ENCODE results near the gene TAS2R38. TPM values are rescaled to one million over a fixed set of nuclear protein-coding genes. Genes with fewer than 3 reads are reported as not detected.

TAS2R38 gene
- polyA plus RNA-seq, 1 donor from 2014 or later: not detected

DNA sequence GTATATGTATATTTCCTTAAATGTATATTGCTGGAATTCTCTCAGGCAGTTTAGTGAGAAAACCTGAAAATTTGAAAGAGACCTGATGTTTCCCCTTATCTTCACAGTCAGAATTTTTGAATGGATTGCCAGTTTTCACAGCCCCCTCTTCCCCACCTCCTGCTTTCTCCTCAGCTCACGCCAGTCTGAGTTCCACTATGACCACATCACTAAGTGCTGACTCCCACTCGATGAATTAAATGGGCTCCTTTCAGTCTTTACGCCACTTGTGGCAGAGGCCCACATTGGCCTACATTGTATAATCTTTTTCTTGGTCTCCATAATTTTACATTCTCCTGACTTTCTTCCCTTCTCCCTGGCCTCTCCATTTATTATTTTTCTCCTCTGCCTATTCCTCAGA, 23.7 kb downstream of the TAS2R38 start:
- Mint-ChIP-seq H3K27me3 (no peaks in the 10 kb centered on the region), H3K4me1 (no peaks in the 10 kb centered on the region), H3K36me3 (no peaks in the 10 kb centered on the region), H3K27ac (no peak overlapping the region), H3K4me3 (no peak overlapping the region), H3K9me3 (peaks cover 0 to 3% (median 3%) of the 10 kb centered on the region in 3 donors)

DNA sequence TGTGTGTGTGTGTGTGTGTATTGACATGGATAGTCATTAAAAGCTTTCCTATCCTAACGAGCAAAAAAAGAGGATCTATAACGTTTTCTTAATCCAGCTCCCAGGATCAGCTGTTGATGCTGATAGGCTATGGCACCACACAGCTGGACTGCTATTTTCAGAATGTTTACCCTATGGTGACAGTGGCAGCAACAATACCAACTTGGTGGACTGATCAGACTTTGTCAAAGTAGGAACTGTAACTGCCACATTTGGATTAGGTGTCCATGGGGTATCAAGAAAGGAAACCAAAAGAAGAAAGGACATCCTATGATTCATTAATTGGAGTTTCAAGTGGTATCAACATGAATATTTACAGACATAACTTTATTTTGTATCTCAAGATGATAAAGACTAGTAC, 24.1 kb downstream of the TAS2R38 start:
- no peak overlapping the region for H3K4me3 Mint-ChIP-seq
- H3K9me3 Mint-ChIP-seq: peaks cover 0 to 3% (median 3%) of the 10 kb centered on the region in 3 donors
- H3K27me3 Mint-ChIP-seq: no peaks in the 10 kb centered on the region
- H3K36me3 Mint-ChIP-seq: no peaks in the 10 kb centered on the region
- no peak overlapping the region for H3K27ac Mint-ChIP-seq
- no peaks in the 10 kb centered on the region for H3K4me1 Mint-ChIP-seq

DNA sequence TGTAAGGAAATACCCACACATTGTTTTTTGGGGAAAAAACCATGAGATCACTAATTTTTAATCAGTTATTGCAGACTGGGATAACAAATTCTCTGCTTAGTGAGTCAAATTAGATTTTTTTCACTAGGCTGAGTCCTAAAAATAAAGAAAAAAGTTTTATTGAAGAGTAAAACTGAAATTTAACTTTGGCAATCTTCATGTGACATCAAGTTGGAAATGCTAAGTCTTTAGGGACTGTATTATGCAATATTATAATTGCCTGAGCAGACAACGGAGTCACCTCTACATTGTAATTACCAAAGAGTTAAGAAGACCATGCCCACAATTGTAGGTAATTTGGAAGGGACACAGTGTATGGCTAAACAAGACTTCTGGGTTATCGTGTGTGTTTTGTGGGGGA, 24.6 kb downstream of the TAS2R38 start:
- Mint-ChIP-seq H3K27me3 (no peaks in the 10 kb centered on the region), H3K36me3 (no peaks in the 10 kb centered on the region), H3K27ac (no peak overlapping the region), H3K4me1 (no peaks in the 10 kb centered on the region), H3K4me3 (no peak overlapping the region), H3K9me3 (peaks cover 0 to 3% (median 0%) of the 10 kb centered on the region in 3 donors)

DNA sequence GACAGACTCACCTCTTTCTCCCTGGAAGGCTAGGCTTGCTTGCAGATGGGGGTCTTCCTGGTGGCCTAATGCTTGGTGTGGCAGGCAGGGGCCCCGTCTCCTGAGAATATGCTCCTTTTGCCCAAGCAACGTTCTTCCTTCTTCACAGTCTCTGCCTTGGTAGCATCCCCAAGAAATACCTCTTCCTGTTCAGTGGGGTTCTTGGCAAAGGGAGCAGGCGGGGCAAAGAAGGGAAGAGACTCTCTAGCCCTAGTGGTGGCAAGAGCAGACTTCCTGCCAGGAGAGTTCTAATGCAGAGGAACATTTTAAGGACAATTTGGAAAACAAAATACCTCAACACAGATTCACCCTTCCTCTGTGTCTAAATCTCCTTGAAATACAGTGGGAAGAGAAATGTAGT, 26.8 kb downstream of the TAS2R38 start, which contains the start of gene CLEC5A:
TSS of gene CLEC5A (minus strand) at position 179 of the 400 bp plus-strand sequence. CDS start 682 bp downstream, outside the sequence.
- Mint-ChIP-seq H3K4me3 (no peak within 1 kb of the TSS), H3K27ac (no peak within 1 kb of the TSS), H3K27me3 (no peaks in the 10 kb centered on the region), H3K36me3 (no peaks in the 10 kb centered on the region), H3K4me1 (no peaks in the 10 kb centered on the region), H3K9me3 (peaks cover 0 to 3% (median 2%) of the 10 kb centered on the region in 3 donors)

DNA sequence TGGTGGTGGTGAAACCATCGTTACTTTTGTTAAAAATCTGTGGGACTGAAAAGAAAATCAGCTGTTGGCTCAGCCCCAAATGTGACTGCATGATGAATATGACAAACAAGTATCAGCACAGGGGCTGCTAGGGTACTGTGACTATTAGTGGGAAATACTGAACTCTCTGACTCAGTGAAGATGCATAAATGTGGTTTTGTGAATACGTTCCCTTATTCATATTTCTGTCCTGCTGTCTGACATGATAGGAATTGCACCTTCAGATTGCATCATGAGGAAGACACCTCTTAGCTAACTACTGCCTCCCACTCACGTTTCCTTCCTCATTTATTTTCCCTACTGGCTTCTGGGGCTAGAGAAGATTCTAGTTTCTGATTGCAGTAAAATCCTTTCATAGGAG, 28.2 kb downstream of the TAS2R38 start:
- Mint-ChIP-seq H3K27ac (no peak overlapping the region), H3K4me1 (no peaks in the 10 kb centered on the region), H3K9me3 (peaks cover 2 to 15% (median 6%) of the 10 kb centered on the region in 3 donors), H3K36me3 (no peaks in the 10 kb centered on the region), H3K27me3 (no peaks in the 10 kb centered on the region), H3K4me3 (no peak overlapping the region)

DNA sequence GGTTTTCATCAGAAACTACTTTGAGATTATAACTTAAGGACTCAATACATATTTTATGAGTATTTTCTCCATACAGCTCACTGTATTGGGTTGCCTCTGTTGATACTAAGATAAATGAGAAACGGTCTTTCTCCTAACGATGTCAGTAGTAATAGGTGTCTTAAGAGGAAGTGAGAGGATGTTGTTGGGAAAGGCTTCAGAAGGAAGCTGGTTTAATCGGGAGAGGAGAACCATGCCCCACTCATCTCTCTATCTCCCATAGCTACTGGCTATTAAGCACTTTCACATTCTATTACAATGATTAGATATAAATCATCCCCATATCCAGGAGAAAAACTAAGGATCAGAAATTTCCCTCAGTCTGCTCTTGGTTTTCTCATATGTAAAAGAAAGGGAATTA, 28.8 kb downstream of the TAS2R38 start:
- no peak overlapping the region for H3K4me3 Mint-ChIP-seq
- no peak overlapping the region for H3K27ac Mint-ChIP-seq
- H3K27me3 Mint-ChIP-seq: no peaks in the 10 kb centered on the region
- H3K4me1 Mint-ChIP-seq: no peaks in the 10 kb centered on the region
- H3K36me3 Mint-ChIP-seq: no peaks in the 10 kb centered on the region
- H3K9me3 Mint-ChIP-seq: peaks cover 2 to 15% (median 6%) of the 10 kb centered on the region in 3 donors

DNA sequence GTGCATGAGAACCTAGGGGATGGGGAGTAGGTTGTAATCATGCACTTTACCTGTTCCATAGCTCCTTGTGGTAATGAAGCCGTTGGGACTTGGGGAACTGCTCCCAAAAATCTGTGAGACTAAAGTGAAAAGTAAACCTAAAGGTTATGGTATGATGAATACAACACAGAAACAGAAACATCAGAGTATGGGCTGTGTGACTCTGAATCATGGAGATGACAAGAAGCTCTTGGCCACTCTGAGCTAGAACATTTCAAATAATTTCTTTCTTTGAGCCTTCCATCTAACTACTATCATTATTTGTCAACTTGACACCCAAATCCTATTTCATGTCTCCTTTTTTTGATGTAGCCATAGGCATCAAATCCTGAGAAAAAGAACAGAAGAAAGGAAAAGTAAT, 29.7 kb downstream of the TAS2R38 start:
- Mint-ChIP-seq H3K36me3 (no peaks in the 10 kb centered on the region), H3K4me1 (no peaks in the 10 kb centered on the region), H3K4me3 (no peak overlapping the region), H3K9me3 (peaks cover 2 to 22% (median 7%) of the 10 kb centered on the region in 3 donors), H3K27me3 (no peaks in the 10 kb centered on the region), H3K27ac (no peak overlapping the region)

DNA sequence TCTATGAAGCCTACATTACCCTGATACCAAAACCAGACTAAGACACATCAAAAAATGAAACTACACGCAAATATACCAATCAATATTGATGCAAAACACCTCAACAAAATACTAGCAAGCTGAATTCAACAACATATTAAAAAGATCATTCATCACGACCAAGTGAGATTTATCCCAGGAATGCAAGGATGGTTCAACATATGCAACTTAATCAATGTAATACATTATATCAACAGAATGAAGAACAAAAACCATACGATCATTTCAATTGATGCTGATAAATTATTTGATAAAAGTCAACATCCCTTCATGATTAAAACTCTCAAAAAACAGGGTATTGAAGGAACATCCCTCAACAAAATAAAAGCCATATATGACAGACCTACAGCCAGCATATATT, 32.5 kb downstream of the TAS2R38 start:
- no peak overlapping the region for H3K27ac Mint-ChIP-seq
- H3K4me3 Mint-ChIP-seq: no peak overlapping the region
- H3K4me1 Mint-ChIP-seq: no peaks in the 10 kb centered on the region

DNA sequence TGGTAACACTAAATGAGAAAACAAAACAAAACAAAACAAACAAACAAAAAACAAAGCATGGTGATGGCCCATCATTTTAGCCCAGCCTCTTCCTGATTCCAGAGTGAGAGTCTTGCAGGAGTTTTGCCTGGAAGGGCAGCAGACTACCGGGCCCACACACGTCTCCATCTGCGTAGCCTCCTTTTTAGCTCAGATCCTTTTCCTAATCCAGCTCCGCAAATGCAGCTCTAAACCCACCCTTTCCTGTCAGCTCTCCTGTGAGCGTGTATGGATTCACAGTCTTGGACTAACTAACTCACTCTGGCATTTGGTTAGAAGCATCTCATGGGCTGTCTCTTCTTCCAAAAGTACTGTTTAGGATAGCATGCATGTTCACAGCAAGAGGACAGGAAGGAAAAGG, 43.4 kb downstream of the TAS2R38 start:
- Mint-ChIP-seq H3K4me1 (no peaks in the 10 kb centered on the region), H3K9me3 (peaks cover 0 to 8% (median 4%) of the 10 kb centered on the region in 3 donors), H3K27me3 (no peaks in the 10 kb centered on the region), H3K27ac (no peak overlapping the region), H3K4me3 (no peak overlapping the region), H3K36me3 (no peaks in the 10 kb centered on the region)

More for the DNA sequence above, 32.5 kb downstream of the TAS2R38 start:
- Mint-ChIP-seq H3K36me3 (no peaks in the 10 kb centered on the region), H3K9me3 (peaks cover 2 to 22% (median 9%) of the 10 kb centered on the region in 3 donors), H3K27me3 (no peaks in the 10 kb centered on the region)

DNA sequence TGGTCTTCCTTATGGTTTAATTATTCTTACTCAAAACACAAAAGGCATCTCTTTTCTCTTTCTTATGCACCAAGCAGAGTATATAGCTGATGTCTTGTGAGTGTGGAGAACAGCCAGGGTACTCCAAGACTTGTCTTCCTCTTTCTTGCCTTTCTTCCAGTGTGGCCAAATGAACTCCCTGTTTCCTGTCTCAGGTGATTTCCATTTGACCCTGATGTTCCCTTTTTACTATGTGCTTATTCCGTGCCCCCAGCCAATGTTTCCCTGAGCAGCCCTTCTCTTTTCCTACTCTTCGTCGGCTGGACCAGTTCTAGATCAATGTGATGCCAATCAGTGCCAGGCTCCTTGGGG, 44.8 kb downstream of the TAS2R38 start:
- no peaks in the 10 kb centered on the region for H3K36me3 Mint-ChIP-seq
- no peak overlapping the region for H3K4me3 Mint-ChIP-seq
- H3K27me3 Mint-ChIP-seq: no peaks in the 10 kb centered on the region
- peaks cover 0 to 8% (median 4%) of the 10 kb centered on the region in 3 donors for H3K9me3 Mint-ChIP-seq
- H3K4me1 Mint-ChIP-seq: no peaks in the 10 kb centered on the region
- no peak overlapping the region for H3K27ac Mint-ChIP-seq

DNA sequence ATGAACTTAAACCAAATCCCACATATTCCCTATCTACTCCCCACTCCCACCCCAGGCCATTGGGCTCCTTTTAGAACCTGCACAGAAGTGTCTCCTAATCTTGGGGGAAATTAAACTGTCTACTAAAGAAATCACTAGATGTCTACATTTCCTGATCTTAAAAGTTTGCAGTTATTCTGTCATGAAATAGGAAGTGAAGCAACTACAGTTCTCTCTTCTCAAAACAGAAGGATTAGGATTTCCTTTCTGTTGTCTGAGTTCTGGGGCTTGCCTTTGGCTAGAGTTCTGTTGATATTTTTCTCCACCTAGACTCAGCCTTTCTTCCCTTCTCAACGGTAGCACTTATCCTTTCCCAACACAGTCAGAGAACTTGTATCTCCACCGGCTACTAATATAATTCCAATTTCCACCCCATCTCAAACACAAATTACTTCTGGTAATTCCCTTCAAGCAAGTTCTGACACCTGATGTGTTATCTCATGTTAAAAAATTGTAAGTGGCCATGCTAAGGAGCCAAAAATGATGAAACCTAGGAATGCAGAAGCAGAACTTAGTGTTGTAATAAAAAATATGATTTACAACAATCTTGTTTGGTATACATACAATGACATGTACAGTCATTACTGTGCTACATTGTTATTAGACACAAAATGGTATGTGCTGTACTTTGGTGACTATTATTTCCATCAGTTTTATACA, 45.3 kb downstream of the TAS2R38 start:
- H3K4me3 Mint-ChIP-seq: no peak overlapping the region
- H3K9me3 Mint-ChIP-seq: peaks cover 0 to 8% (median 4%) of the 10 kb centered on the region in 3 donors
- no peaks in the 10 kb centered on the region for H3K36me3 Mint-ChIP-seq
- H3K4me1 Mint-ChIP-seq: no peaks in the 10 kb centered on the region
- no peak overlapping the region for H3K27ac Mint-ChIP-seq
- H3K27me3 Mint-ChIP-seq: no peaks in the 10 kb centered on the region

Other genes starting within 250 kb of the TAS2R38 start
- 245 TPM for gene SSBP1, start 235.4 kb downstream of the TAS2R38 start, polyA plus RNA-seq
- gene TAS2R3, start 209.7 kb downstream of the TAS2R38 start, polyA plus RNA-seq: not detected
- gene TAS2R4, start 197.1 kb downstream of the TAS2R38 start, polyA plus RNA-seq: not detected
- 0.33 TPM for gene TAS2R5, start 183.6 kb downstream of the TAS2R38 start, polyA plus RNA-seq
- not detected for gene PRSS37, start 132.3 kb downstream of the TAS2R38 start, polyA plus RNA-seq
- not detected for gene OR9A4, start 57.4 kb downstream of the TAS2R38 start, polyA plus RNA-seq
- gene CLEC5A, start 26.8 kb downstream of the TAS2R38 start, polyA plus RNA-seq: not detected
- not detected for gene MGAM, start 22.1 kb upstream of the TAS2R38 start, polyA plus RNA-seq
- gene MGAM2, start 137.9 kb upstream of the TAS2R38 start, polyA plus RNA-seq: not detected